ENCODE data around the gene VAT1.

- TF ChIP-seq TAF1 (IDR thresholded peaks at IDR 0.05; ENCODE audit: low read depth) = no peak
- TF ChIP-seq NFIC (IDR thresholded peaks at IDR 0.05) = no peak
- TF ChIP-seq MAX (IDR thresholded peaks at IDR 0.05) = no peak
- TF ChIP-seq TEAD4 (IDR thresholded peaks at IDR 0.05) = no peak
- no peak for TF ChIP-seq EGR1 (IDR thresholded peaks at IDR 0.05)
- TF ChIP-seq REST (IDR thresholded peaks at IDR 0.05; ENCODE audit: low read depth) = no peak
- TF ChIP-seq FOXM1 (IDR thresholded peaks at IDR 0.05; ENCODE audit: borderline replicate concordance, low read depth) = no peak
- no peak for TF ChIP-seq USF1 (IDR thresholded peaks at IDR 0.05)
- no peak for TF ChIP-seq CREB1 (IDR thresholded peaks at IDR 0.05; ENCODE audit: low read depth)
Observed at GRCh38 chr17:43034894-43035293, 12.7 kb upstream of the VAT1 start.
